ELR (cell line): ENCODE data around the gene JMJD7.

ENCODE experiments used
- DNase-seq: peaks from one replicate; pipeline ENCODE4 v3.0.0-alpha.2; 2015; ENCODE audit warnings: low read depth

The JMJD7 gene

DNA sequence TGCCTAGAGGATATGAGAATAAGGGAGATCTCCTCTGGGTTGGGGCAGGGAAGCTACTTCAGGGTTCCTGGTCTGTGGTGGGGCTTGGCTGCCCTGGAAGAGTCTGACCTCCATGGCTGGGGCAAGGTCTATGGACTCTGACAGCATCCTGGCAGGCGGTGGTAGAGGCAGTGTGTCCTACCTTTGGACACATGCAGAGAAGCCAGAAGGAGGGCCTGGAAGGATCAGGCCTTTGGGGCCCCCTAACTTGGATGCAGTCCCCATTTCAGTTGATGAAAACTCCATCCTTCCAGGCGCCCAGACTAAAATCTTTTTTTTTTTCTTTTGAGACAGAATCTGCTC, 55.6 kb downstream of the JMJD7 start:
- DNase-seq, result no peak

DNA sequence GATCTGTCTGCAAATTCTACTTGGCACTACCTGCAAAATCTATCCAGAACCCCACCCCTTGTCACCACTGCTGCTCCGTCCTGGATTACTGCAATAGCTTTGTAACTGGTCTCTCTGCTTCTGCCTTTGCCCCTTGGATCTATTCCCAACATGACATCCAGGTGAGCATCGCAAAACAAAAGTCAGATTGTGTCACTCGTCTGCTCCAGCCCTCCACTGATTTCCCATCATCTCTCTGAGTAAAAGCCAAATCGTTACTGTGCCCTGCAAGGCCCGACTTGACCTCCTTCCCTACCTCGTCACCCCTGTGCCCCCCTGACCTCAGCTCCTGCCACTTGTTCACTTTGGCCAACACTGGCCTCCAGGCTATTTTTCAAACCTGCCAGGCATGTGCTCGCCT, 56.6 kb downstream of the JMJD7 start:
- no peak for DNase-seq

DNA sequence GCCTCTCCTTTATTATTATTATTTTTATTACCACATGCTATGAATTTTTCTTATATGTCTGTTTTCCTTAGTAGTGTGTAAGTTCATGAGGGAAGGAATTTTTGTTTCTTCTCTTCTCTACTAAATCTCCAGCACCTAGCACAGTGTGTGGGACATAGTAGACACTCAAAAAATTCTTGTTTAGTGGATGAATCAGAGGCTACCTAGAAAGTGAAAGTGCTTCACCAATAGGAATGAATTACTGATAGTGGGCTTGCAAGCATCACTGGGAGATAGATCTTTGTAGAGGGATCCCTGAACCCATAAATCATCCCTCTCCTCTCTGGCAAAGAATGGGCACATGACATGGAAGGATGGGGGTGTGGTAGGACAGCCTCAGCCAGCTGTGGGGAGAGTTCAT, 57.4 kb downstream of the JMJD7 start:
- no peak for DNase-seq

GRCh38 chr15:41885841-41886240, 57.9 kb downstream of the JMJD7 start:
- DNase-seq, result no peak

- no peak for DNase-seq
Observed at GRCh38 chr15:41886741-41887140, 58.8 kb downstream of the JMJD7 start.

DNA sequence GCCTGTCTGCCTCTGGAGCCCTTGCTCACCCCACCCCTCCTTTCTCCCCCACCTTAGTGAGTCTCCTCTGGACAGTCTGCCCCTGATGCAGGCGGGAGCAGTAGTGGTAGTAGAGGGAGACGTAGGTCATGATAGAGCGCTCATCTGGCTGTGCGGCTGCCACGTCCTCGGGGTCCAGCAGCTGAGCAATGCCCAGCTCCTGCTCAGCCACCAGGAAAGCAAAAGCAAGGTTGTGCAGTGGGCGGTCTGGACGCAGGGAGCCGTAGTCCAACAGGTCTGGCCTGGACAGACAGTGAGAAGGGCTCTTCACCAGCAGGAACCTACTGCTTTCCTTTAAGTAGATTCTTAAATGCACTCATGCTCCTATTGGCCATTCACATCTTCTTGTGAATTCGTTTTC, 59.3 kb downstream of the JMJD7 start:
- DNase-seq, result no peak
